Left cardiac atrium (tissue), 4 donors: ENCODE data around the gene AFAP1. TPM values are rescaled to one million over a fixed set of nuclear protein-coding genes. Genes with fewer than 3 reads are reported as not detected.
A peak's percentile ranks its signal among the peaks of the same experiment; 100 is the strongest.

Experiments used
- ATAC-seq, 2 donors: fragments of 200-7000 bp; cut with Tn5 transposase; one replicate each; pipeline ENCODE4 v1.9.1; 2020; ENCODE audit warnings: mild to moderate bottlenecking in 2 of 2, moderate library complexity in 2 of 2
- DNase-seq: peaks from one replicate; pipeline ENCODE4 v3.0.0-alpha.2; 2020
- intact Hi-C, 2 donors: fragments of 100-400 bp; cut with DNase I; formaldehyde crosslinking; loops; one replicate each; pipeline versions ENCODE4 v1.14.1 to v1.15.1; 2022 to 2023
- total RNA-seq, 2 donors: library from RNA; stranded (reverse); fragmentation: NEBNext Ultra II Directional; extraction: Animal tissue kit (Norgen Biotek cat#: 25700); gene quantifications; one replicate each; pipeline ENCODE4 v1.2.1, GENCODE V29; 2021
- donor health status: DM: no; HTN: yes; CAD: no.
- donor health status: DM: no; HTN: yes; CAD: no; lungs with severe emphysema.
- donor health status: DM: yes; HTN: yes; CAD: no.
- donor health status: Dilated cardiomyopathy.

AFAP1 gene
- total RNA-seq, 2 donors from 2014 or later = 19.6 to 33.3 TPM

DNA sequence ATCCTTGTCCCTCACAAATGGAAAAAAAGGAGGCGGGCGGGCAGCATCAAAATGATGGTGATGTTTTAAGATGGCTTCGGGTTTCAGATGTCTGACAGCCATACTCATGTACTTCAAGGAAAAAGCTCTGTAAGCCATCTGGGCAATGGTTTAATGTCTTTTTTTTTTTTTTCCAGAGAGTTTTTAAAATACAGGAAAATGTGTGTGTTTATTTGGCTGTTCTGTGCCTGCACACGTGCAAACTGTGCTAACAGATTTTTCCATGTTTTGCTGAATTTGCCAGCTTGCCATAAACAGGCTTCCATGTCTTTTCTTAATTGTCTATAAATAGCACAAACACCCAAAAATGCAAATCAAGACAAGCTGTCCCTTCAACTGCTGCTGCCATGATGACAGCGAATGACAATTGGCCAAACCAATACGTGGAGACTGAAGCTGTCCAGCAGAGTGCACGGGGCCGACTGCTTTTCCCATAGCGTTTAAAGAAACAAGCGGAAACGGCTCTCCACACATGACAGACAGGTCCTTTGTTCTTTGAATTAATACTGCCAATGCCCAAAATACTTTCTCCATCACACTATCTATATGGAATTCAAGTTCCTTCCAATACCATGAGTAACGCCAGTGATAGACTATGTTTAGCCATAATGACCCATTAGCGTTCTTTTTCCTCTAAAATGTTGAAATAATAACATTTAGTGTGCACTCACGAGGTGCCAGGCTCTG is 35.7 kb downstream of the AFAP1 start:
- ATAC-seq = peak in 1 of 2 donors; percentile 26
- DNase-seq = no peak
- intact Hi-C loops = no loop called here

GRCh38 chr4:7902826-7903225 is 36.8 kb downstream of the AFAP1 start:
- intact Hi-C loops = no loop called here

DNA sequence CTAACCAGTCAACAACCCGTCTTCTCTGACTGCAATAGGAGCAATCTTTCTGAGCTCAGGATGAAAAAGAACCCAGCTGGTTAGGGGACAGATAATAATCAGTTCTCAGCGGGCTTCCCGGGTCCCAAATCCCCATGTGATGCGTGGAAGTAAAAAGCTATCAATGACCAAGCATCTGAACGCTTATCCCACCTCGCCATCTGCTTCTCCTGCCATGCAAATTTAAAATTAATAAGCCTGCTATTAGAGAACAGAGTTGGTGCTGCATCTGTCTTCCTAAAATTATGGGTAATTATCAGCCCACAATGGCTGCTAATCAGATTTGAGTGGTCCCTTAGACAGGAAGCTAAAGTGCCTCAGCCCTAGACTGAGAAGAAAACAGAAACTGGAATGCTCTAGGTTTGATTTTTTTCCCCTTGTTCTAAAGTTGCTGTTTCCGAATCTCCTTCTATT is 37.5 kb downstream of the AFAP1 start:
- DNase-seq (no peak), ATAC-seq (no peak)
- intact Hi-C loops = no loop called here

More at GRCh38 chr4:7902826-7903225, 36.8 kb downstream of the AFAP1 start:
- no peak for DNase-seq
- no peak for ATAC-seq

- DNase-seq = no peak
- peak in 1 of 2 donors; percentile 10 for ATAC-seq
- intact Hi-C loops = no loop called here
Observed at GRCh38 chr4:7901311-7901885, 38.3 kb downstream of the AFAP1 start.

GRCh38 chr4:7900334-7900909 is 39.2 kb downstream of the AFAP1 start:
- intact Hi-C loops = no loop called here
- DNase-seq = no peak
- ATAC-seq = no peak

DNA sequence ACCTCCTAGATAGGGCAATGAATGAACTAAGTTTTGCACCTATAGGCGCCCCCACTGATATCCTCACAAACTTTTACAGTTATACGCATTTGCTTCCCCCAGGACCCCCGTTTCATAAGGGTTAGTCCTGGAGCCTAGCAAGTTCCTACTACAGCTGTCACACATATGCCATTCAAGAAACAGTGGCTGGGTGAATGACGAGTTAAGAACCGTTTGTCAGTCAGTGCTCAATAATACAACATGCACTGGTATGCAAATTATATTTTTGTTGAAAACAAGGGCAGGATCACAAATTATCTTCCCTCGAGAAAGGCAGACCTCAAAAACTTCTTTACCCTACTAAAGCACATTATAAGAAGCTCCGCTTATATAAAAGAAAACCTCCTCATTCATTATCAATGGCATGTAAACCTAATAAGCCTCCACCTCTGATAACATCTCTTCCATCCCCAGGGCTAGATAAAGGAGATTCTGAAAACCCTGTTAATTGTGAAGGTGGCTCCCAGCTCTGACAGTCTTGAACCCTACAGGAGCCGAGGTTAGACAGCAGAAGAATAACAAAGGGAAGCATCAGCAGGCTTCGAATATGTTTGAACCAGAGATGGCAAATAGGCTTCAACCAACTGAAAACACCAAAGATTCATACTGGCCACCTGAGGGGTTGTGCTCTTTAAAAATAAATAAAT is 40.3 kb downstream of the AFAP1 start:
- no peak for ATAC-seq
- intact Hi-C loops = no loop called here

GRCh38 chr4:7898385-7898784 is 41.3 kb downstream of the AFAP1 start:
- intact Hi-C loops = no loop called here
- DNase-seq (no peak), ATAC-seq (no peak)

More for the DNA sequence above, 40.3 kb downstream of the AFAP1 start:
- no peak for DNase-seq

GRCh38 chr4:7897811-7898210 is 41.9 kb downstream of the AFAP1 start:
- ATAC-seq (no peak), DNase-seq (no peak)
- intact Hi-C loops = no loop called here

GRCh38 chr4:7894677-7895181 is 44.9 kb downstream of the AFAP1 start:
- intact Hi-C loops = no loop called here
- no peak for ATAC-seq
- no peak for DNase-seq

GRCh38 chr4:7894098-7894676 is 45.5 kb downstream of the AFAP1 start:
- no peak for ATAC-seq
- intact Hi-C loops = no loop called here
- no peak for DNase-seq

DNA sequence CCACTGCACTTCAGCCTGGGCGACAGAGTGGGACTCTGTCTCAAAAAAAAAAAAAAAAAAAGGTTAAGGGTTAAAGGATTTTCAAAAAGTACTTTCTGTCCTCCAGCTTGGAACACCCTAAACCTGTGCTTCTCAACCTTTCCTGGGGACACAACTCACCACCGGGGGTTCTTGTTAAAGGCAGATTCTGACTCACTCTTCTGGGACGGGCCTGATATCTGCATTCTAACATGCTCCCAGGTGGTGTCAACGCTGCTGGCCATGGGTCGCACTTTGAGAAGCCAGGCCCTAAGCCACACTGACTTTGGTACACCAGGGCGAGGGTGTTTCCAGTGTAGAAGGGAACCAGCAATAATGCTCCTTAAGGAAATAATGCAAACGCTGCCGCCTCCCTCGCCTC is 46.1 kb downstream of the AFAP1 start:
- ATAC-seq = peak in 1 of 2 donors; percentile 23
- intact Hi-C loops = no loop called here

GRCh38 chr4:7892212-7893019 is 47.2 kb downstream of the AFAP1 start:
- intact Hi-C loops = no loop called here
- DNase-seq (no peak), ATAC-seq (peak; percentile 57 to 64)

More for the DNA sequence above, 46.1 kb downstream of the AFAP1 start:
- DNase-seq = no peak

- ATAC-seq (peak in 1 of 2 donors; percentile 43), DNase-seq (no peak)
- intact Hi-C loops = no loop called here
Observed at GRCh38 chr4:7890635-7891393, 48.8 kb downstream of the AFAP1 start.

- ATAC-seq = no peak
- intact Hi-C loops = no loop called here
- DNase-seq = no peak
Observed at GRCh38 chr4:7887436-7887835, 52.2 kb downstream of the AFAP1 start.

- DNase-seq (no peak), ATAC-seq (peak in 1 of 2 donors; percentile 28)
- intact Hi-C loops = no loop called here
Observed at GRCh38 chr4:7886007-7886973, 53.4 kb downstream of the AFAP1 start.

- peak; percentile 52 to 77 for ATAC-seq
- no peak for DNase-seq
- intact Hi-C loops = no loop called here
Observed at GRCh38 chr4:7885216-7886006, 54.2 kb downstream of the AFAP1 start.
